HUES64 (cell line): ENCODE results near the gene NDUFA11.

Source experiments
- H3K27ac ChIP-seq: 2 replicates; pipeline ENCODE4 v1.7.0; 2013; ENCODE audit warnings: low read depth, low read length, inconsistent platforms
- H3K27me3 ChIP-seq: 2 replicates; pipeline ENCODE4 v1.6.1; 2013; ENCODE audit warnings: mild to moderate bottlenecking, low read length; ENCODE audit not compliant: insufficient read depth
- H3K36me3 ChIP-seq: 2 replicates; pipeline ENCODE4 v1.6.1; 2013; ENCODE audit warnings: mild to moderate bottlenecking, low read length; ENCODE audit not compliant: insufficient read depth
- H3K4me1 ChIP-seq: 2 replicates; pipeline ENCODE4 v1.6.1; 2013; ENCODE audit warnings: mild to moderate bottlenecking, low read length, moderate library complexity; ENCODE audit not compliant: insufficient read depth
- H3K4me3 ChIP-seq: 2 replicates; pipeline ENCODE4 v1.5.1; 2013; ENCODE audit warnings: mild to moderate bottlenecking, low read length, moderate library complexity
- H3K9ac ChIP-seq: 2 replicates; pipeline ENCODE4 v1.6.1; 2013; ENCODE audit warnings: mild to moderate bottlenecking, low read depth, low read length
- H3K9me3 ChIP-seq: 2 replicates; pipeline ENCODE4 v1.6.1; 2013; ENCODE audit warnings: low read depth, low read length; ENCODE audit not compliant: insufficient read depth
- WGBS: fragments of 150-250, 120-280 bp; methylation state at CpG from one replicate; pipeline ENCODE4 v1.1.7; 2013; ENCODE audit warnings: missing lambda C conversion rate; 5-methylcytosine and 5-hydroxymethylcytosine counted together

Gene NDUFA11

GRCh38 chr19:5917431-5918107 is 14.0 kb upstream of the NDUFA11 start:
- no peaks in the 10 kb centered on the region for H3K9me3 ChIP-seq
- WGBS: 95% methylated on average over 36 of the region's 36 CpGs
- peaks cover 63% of the 10 kb centered on the region for H3K36me3 ChIP-seq
- H3K27ac ChIP-seq: no peak overlapping the region
- no peaks in the 10 kb centered on the region for H3K27me3 ChIP-seq
- H3K4me1 ChIP-seq: no peaks in the 10 kb centered on the region
- no peak overlapping the region for H3K9ac ChIP-seq
- no peak overlapping the region for H3K4me3 ChIP-seq

DNA sequence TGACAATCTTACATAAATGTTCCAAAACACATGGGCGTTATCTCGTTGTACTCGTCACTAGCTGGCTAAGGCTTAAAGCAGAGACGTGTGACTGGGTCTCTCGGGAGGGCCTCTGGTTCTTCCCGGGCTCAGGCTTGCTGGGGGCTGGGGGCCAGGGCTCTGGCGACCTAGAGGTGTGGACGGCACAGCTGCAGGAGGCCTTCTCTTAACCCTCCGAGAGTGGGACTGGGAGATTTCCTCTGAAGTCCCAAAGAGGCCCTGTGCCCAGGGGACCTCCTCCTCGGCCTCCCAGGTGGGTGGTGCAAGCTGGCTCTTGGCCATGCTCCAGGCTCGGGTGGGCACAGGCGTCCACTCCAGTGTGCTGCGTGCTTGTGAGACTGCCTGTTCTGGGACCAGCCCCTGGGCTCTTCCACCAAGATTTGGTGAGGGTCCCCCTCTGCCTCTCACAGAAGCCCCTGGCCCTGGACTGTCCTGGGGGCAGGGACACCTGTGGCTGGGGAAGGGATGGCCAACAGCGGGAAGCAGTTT is 12.7 kb upstream of the NDUFA11 start:
- Histone ChIP-seq H3K9ac (no peak overlapping the region), H3K4me3 (no peak overlapping the region), H3K4me1 (no peaks in the 10 kb centered on the region), H3K27me3 (no peaks in the 10 kb centered on the region), H3K9me3 (no peaks in the 10 kb centered on the region), H3K36me3 (peaks cover 50% of the 10 kb centered on the region), H3K27ac (no peak overlapping the region)
- whole genome bisulfite sequencing: 93% methylated on average over 14 of the region's 14 CpGs

GRCh38 chr19:5915782-5916165 is 12.2 kb upstream of the NDUFA11 start:
- peaks cover 47% of the 10 kb centered on the region for H3K36me3 ChIP-seq
- H3K4me3 ChIP-seq: no peak overlapping the region
- H3K9ac ChIP-seq: no peak overlapping the region
- no peaks in the 10 kb centered on the region for H3K4me1 ChIP-seq
- 95% methylated on average over 11 of the region's 11 CpGs for WGBS
- H3K27me3 ChIP-seq: no peaks in the 10 kb centered on the region
- H3K27ac ChIP-seq: no peak overlapping the region
- H3K9me3 ChIP-seq: no peaks in the 10 kb centered on the region

DNA sequence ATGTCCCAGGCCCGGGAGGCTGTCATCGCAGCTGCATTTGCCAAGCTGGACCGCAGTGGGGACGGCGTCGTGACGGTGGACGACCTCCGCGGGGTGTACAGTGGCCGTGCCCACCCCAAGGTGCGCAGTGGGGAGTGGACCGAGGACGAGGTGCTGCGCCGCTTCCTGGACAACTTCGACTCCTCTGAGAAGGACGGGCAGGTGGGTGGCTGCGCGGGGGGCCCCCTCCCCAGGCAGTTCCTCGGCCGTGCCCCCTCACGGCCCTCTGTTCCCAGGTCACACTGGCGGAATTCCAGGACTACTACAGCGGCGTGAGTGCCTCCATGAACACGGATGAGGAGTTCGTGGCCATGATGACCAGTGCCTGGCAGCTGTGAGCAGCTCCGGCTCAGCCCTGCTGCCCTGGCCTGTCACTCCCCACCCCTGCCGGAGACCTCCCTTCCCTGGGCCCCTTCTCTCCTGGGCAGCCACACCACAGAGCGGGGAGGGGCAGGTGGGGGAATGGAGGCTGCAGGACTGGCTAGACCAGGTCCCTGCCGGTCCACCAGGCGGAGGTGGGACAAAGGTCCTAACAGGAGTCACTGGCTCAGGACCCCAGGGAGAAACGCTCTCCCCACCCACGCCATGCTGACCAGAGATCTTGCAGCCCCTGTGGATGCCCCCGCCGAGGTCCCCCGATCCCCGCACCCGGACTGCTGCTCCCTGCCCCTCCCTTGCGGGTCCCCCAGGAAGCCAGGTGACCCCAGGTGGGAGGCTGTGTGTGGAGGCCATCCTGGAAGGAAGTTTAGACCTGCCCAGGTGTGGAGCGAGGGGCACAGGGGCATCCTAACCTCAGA is 11.6 kb upstream of the NDUFA11 start:
- peaks cover 45% of the 10 kb centered on the region for H3K36me3 ChIP-seq
- no peaks in the 10 kb centered on the region for H3K9me3 ChIP-seq
- no peaks in the 10 kb centered on the region for H3K27me3 ChIP-seq
- no peak overlapping the region for H3K27ac ChIP-seq
- no peak overlapping the region for H3K4me3 ChIP-seq
- no peaks in the 10 kb centered on the region for H3K4me1 ChIP-seq
- WGBS: 96% methylated on average over 41 of the region's 42 CpGs
- H3K9ac ChIP-seq: no peak overlapping the region

DNA sequence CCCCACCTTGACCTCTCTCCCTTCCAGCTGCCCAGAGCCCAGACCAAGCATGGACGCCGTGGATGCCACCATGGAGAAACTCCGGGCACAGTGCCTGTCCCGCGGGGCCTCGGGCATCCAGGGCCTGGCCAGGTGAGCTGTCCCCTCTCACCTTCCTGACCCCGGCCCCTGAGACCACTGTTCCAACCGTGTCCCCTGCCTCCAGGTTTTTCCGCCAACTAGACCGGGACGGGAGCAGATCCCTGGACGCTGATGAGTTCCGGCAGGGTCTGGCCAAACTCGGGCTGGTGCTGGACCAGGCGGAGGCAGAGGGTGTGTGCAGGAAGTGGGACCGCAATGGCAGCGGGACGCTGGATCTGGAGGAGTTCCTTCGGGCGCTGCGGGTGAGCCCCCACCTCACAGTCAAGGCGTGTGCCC is 10.8 kb upstream of the NDUFA11 start:
- peaks cover 37% of the 10 kb centered on the region for H3K36me3 ChIP-seq
- WGBS: 93% methylated on average over 22 of the region's 22 CpGs

DNA sequence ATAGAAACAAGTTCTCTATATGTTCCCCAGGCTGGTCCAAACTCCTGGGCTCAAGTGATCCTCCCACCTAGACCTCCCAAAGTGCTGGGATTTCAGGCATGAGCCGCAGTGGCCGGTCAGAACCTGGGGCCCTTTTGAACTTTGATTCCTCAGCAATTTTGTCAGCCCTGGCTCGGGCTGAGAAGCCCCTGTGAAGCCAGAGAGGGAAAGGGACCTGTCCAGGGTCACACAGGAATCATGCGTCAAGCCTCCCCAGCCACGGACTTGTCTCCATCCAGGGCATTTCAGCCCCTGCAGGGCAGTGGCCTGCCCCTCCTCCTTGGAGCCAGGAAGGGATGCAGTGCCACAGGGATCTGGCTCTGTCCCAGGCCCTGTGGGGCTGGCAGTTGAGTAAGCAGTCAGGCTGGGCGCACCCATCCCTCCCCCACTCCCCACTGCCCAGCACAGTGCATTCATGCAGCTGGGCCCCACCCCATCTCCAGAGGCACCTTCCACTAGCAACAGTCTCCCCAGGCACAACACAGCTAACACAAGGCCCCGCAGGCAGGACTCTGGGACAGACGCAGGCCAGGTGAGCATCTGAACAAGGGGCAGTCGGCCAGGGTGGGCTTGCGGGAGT is 10.3 kb upstream of the NDUFA11 start, which contains the start of gene CAPS:
Gene CAPS (plus strand): TSS at position 516 of the 619 bp plus-strand sequence. CDS start 153 bp downstream, outside the sequence.
- Histone ChIP-seq H3K27ac (no peak within 1 kb of the TSS), H3K36me3 (peaks cover 32% of the 10 kb centered on the region), H3K4me3 (no peak within 1 kb of the TSS), H3K27me3 (no peaks in the 10 kb centered on the region), H3K4me1 (no peaks in the 10 kb centered on the region), H3K9me3 (no peaks in the 10 kb centered on the region), H3K9ac (no peak within 1 kb of the TSS)
- 92% methylated on average over 10 of the region's 10 CpGs for WGBS

More for the DNA sequence above, 10.8 kb upstream of the NDUFA11 start:
- H3K9ac ChIP-seq: no peak overlapping the region
- H3K9me3 ChIP-seq: no peaks in the 10 kb centered on the region
- no peaks in the 10 kb centered on the region for H3K27me3 ChIP-seq
- no peaks in the 10 kb centered on the region for H3K4me1 ChIP-seq
- no peak overlapping the region for H3K27ac ChIP-seq
- no peak overlapping the region for H3K4me3 ChIP-seq

GRCh38 chr19:5911366-5911765 is 7.8 kb upstream of the NDUFA11 start:
- Histone ChIP-seq H3K36me3 (peaks cover 11% of the 10 kb centered on the region), H3K27me3 (no peaks in the 10 kb centered on the region), H3K9me3 (no peaks in the 10 kb centered on the region), H3K27ac (no peak overlapping the region), H3K4me1 (no peaks in the 10 kb centered on the region), H3K4me3 (no peak overlapping the region), H3K9ac (no peak overlapping the region)
- WGBS: 93% methylated on average over 1 of the region's 1 CpG

DNA sequence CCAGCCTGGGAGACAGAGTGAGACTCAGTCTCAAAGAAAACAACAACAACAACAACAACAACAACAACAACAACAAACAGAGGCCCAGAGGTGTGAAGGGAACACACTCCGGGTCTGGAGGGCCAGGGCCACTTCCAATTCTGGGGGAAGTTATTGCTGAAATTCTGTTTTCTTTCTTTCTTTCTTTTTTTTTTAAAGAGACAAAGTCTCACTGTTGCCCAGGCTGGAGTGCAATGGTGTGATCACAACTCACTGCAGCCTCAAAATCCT is 7.0 kb upstream of the NDUFA11 start:
- H3K27ac ChIP-seq: no peak overlapping the region
- H3K36me3 ChIP-seq: 0 out of 2 replicates have a peak, but pooled peaks cover 5% of the 10 kb centered on the region
- H3K27me3 ChIP-seq: no peaks in the 10 kb centered on the region
- no peak overlapping the region for H3K9ac ChIP-seq
- no peak overlapping the region for H3K4me3 ChIP-seq
- WGBS: 100% methylated on average over 1 of the region's 1 CpG
- H3K4me1 ChIP-seq: no peaks in the 10 kb centered on the region
- H3K9me3 ChIP-seq: no peaks in the 10 kb centered on the region

DNA sequence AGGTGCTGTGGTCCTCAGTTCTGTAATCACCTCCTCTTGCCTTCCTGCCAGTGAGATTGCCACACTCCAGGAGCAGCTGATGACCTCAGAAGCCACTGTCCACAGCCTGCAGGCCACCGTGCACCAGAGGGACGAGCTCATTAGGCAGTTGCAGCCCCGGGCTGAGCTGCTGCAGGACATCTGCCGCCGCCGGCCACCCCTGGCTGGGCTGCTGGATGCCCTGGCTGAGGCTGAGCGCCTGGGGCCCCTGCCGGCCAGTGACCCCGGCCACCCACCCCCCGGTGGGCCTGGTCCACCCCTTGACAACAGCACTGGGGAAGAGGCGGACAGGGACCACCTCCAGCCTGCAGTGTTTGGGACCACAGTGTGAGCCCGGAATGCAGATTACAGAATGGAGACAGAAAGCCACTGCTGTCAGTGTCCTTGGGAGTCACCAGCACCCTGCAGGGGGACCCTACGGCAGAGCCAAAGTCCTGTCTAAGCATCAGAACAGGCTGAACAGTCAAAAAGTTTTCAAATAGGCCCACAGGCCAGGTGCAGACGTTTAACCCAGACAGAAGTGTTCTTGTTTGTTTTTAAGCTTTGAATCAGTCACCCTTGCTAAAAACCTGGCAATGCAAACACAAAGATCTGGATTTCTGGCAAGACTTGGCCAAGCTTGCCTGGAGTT is 5.3 kb upstream of the NDUFA11 start:
- Histone ChIP-seq H3K4me3 (no peak overlapping the region), H3K27me3 (no peaks in the 10 kb centered on the region), H3K9me3 (no peaks in the 10 kb centered on the region), H3K4me1 (no peaks in the 10 kb centered on the region), H3K9ac (no peak overlapping the region), H3K36me3 (no peaks in the 10 kb centered on the region), H3K27ac (no peak overlapping the region)
- 86% methylated on average over 14 of the region's 14 CpGs for whole genome bisulfite sequencing

DNA sequence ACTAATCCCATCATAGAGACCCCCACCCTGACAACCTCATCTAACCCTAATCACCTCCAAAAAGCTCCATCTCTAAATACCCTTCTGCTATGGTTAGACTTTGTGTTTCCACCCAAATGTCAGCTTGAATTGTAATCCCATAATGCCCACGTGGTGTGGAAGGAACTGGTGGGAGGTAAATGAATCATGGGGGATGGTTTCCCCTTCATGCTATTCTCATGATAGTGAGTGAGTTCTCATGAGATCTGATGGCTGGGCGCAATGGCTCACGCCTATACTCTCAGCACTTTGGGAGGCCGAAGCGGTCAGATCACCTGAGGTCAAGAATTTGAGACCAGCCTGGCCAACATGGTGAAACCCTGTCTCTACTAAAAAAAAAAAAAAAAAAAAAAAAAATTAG is 3.7 kb upstream of the NDUFA11 start:
- H3K4me3 ChIP-seq: no peak overlapping the region
- H3K9ac ChIP-seq: no peak overlapping the region
- no peaks in the 10 kb centered on the region for H3K9me3 ChIP-seq
- H3K27me3 ChIP-seq: no peaks in the 10 kb centered on the region
- no peaks in the 10 kb centered on the region for H3K4me1 ChIP-seq
- no peaks in the 10 kb centered on the region for H3K36me3 ChIP-seq
- WGBS: 72% methylated on average over 5 of the region's 5 CpGs
- H3K27ac ChIP-seq: no peak overlapping the region
